PC-3 (cell line): ENCODE results near the gene CCDC154.

Experiments used
- CTCF ChIP-seq: fragments of 300-600 bp; sonication (generic); conservative IDR thresholded peaks from 2 replicates; pipeline ENCODE4 v1.5.1; 2017; ENCODE audit warnings: antibody characterized with exemption, low read depth, mild to moderate bottlenecking, low read length
- EZH2phosphoT487 ChIP-seq: fragments of 300-600 bp; sonication (generic); IDR thresholded peaks from 2 replicates; pipeline ENCODE4 v1.6.1; 2018; ENCODE audit warnings: mild to moderate bottlenecking, antibody characterized with exemption, low read length, borderline replicate concordance

GRCh38 chr16:1435921-1436697 is 8.2 kb downstream of the CCDC154 start:
- TF ChIP-seq CTCF: no peak
- TF ChIP-seq EZH2phosphoT487: no peak
